SU-DHL-6 (cell line): Measurements from ENCODE around the gene CUX1.

ENCODE experiments used
- EZH2phosphoT487 ChIP-seq: fragments of 200-600 bp; sonication (generic), shearing (Covaris generic); conservative IDR thresholded peaks from 2 replicates; pipeline ENCODE4 v1.6.1; 2018; ENCODE audit warnings: mild to moderate bottlenecking, antibody characterized with exemption, low read length, moderate library complexity, mixed read lengths
- TF ChIP-seq, protein P1 (sequence below): fragments of 200-600 bp; sonication (generic); IDR thresholded peaks from one replicate; pipeline ENCODE4 v1.5.1; 2017; ENCODE audit warnings: antibody characterized with exemption, mild to moderate bottlenecking, low read length, moderate library complexity; ENCODE audit not compliant: insufficient read depth, poor library complexity, severe bottlenecking

GRCh38 chr7:102049765-102050164 is 232.3 kb downstream of the CUX1 start:
- TF ChIP-seq, protein P1, sequence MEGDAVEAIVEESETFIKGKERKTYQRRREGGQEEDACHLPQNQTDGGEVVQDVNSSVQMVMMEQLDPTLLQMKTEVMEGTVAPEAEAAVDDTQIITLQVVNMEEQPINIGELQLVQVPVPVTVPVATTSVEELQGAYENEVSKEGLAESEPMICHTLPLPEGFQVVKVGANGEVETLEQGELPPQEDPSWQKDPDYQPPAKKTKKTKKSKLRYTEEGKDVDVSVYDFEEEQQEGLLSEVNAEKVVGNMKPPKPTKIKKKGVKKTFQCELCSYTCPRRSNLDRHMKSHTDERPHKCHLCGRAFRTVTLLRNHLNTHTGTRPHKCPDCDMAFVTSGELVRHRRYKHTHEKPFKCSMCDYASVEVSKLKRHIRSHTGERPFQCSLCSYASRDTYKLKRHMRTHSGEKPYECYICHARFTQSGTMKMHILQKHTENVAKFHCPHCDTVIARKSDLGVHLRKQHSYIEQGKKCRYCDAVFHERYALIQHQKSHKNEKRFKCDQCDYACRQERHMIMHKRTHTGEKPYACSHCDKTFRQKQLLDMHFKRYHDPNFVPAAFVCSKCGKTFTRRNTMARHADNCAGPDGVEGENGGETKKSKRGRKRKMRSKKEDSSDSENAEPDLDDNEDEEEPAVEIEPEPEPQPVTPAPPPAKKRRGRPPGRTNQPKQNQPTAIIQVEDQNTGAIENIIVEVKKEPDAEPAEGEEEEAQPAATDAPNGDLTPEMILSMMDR, result no peak
- TF ChIP-seq EZH2phosphoT487, result no peak
